GM12892 (cell line): Measurements from ENCODE around the gene ZNF316.

Experiments used
- POLR2A ChIP-seq: IDR thresholded peaks from 2 replicates; pipeline ENCODE4 v1.6.1; 2011; ENCODE audit warnings: low read depth, low read length, control low read depth
- POLR2AphosphoS5 ChIP-seq: IDR thresholded peaks from 2 replicates; pipeline ENCODE4 v1.6.1; 2011; ENCODE audit warnings: low read depth, low read length, control low read depth
- TAF1 ChIP-seq: IDR thresholded peaks from 2 replicates; pipeline ENCODE4 v1.6.1; 2011; ENCODE audit warnings: low read depth, mild to moderate bottlenecking, control low read depth, low read length, borderline replicate concordance

GRCh38 chr7:6642861-6643640 lies 5.9 kb downstream of the ZNF316 start:
- TF ChIP-seq POLR2AphosphoS5 (no peak), POLR2A (no peak), TAF1 (no peak)
